HG02588 (cell line): ENCODE data around the gene FAM118A.
A peak's percentile ranks its signal among the peaks of the same experiment; 100 is the strongest.
"Not testable (repeated sequence)": the region's sequence is repeated elsewhere in the genome, so short reads cannot be mapped to it uniquely, and the experiment has no call there.

Experiments
- ATAC-seq: cut with Tn5 transposase; IDR thresholded peaks from one replicate; pipeline ENCODE4 v1.9.1; 2021; ENCODE audit warnings: mild to moderate bottlenecking, moderate library complexity; ENCODE audit not compliant: unreplicated experiment

The FAM118A gene

DNA sequence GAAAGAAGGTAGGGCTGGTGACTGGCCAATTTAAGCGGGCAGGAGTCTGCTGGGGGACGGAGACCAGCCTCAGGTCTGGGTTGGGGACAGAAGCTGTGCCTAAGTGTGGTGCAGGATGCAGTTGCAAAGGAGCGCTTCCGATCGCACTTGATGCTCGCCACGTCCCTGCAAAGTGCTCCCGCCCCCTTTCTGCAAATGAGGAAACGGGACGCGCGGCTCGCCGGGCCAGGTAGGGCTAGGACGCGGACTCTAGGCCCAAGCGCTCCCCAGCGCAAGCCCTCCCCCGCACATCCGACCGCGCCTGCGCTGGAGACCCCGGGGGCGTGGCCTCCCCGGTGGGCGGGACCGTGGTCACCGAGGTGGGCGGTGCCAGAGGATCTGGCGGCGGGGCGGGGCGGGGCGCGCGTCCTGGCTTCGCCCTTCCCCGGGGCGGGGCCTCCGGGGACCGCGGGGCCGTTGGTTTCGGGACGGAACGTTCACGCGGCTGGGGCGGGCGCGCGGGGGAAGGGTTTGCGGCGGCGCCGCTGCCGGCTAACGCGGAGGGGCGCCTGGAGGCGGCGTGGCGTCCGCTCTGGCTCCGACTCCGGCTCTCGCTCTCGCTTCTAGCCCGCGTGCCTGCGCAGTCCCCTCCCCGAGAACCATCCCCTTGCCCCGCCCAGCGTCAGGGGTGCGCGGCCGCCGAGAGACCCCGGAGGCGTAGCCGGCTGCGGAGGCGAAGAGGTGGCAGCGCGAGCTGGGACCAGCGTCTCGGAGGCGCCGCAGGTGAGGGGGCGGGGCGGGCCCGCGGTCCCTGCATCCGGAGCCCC is at the start of gene FAM118A:
FAM118A (plus strand) TSS at position 513 of the 806 bp plus-strand sequence. CDS start 12,446 bp downstream, outside the sequence.
- ATAC-seq, result peak; percentile 80

GRCh38 chr22:45260395-45260759 is 49.4 kb upstream of the FAM118A start:
- ATAC-seq, result not testable (repeated sequence)

- no peak for ATAC-seq
These were observed 48.2 kb upstream of the FAM118A start for GRCh38 chr22:45261407-45262088.

DNA sequence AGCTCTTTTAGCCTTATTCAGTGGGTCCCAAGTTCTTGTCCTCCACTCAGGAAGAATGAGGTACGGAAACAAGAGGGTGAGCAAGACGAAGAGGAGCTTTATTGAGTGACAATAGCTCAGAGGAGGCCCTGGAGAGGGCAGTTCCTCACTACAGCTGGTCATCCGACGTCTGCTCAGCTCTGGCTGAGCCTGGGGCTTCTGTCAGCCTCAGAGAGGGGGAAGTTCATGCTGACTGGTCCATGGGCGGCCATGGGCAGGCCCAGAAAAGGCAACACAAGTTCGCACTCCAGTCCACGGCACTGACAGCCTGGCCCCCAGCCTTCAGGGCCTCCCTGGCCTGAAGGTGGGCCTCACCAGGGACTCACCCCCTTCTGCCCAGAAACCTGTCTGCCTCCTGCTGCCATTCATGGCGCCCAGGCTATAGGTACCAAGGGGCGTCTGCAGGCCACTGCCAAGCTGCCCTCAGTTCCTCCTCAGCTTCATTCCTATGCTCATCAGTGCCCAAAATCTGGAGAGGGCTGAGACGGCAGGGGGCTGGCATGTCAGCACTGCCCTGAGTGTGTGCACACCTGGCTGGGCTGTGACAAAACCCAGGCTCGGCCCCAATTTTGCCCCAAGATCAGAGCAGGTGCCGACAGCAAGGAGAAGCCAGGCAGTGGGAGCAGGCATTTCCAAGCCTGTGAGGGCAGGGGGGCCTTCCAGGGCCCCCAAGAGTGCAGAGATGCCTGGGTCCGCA is 47.4 kb upstream of the FAM118A start:
- no peak for ATAC-seq

GRCh38 chr22:45262931-45263462 is 46.7 kb upstream of the FAM118A start:
- ATAC-seq, result peak; percentile 26

DNA sequence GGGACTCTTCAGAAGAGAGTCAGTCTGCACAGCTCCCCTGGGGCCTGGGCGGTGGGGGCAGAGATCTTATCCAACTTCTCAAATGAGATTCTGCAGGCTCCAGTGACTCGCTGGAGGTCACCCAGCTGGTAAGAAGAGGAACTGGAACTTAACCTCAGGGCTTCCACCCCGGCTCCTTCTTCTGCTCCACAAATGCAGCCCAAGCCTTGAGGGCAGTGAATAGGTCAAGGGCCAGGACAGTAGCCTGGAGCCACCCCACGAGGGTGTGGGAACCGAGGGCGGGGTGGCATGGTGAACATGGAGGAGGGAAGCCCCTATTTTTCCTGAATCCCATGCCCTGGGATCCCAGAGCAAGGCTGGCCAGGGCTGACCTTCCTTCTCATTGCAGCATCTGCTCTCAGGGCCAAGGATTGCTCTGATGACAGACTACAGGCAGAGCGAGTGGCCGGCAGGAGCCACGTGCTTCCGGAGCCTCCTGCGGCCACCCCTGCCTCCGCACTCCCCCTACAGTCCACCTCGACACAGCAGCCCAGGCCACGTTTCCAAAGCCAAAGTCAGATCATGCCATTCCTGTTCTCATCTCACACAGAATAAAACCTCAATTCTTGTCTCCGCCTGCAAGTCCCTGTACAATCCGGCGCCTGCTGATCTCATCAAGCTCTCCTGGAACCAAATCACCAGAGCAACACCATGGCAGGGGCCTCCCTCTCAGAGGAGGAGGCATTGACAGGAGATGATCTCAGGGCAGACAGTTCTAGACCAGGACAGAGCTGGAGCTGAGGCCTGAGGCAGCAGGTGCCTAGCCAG is 46.1 kb upstream of the FAM118A start:
- peak; percentile 75 for ATAC-seq

DNA sequence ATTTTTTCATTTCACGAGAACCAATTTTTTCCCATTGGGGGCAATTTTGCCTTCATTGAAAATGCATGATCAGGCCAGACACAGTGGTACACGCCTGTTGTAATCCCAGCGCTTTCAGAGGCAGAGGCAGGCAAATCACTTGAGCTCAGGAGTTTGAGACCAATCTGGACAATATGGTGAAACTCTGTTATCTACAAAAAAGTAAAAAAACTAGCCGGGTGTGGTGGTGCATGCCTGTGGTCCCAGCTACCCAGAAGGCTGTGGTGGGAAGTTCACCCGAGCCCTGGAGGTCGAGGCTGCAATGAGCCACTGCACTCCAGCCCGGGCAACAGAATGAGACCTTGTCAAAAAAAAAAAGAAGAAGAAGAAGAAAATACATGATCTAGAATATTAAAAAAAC is 44.2 kb upstream of the FAM118A start:
- ATAC-seq, result no peak

DNA sequence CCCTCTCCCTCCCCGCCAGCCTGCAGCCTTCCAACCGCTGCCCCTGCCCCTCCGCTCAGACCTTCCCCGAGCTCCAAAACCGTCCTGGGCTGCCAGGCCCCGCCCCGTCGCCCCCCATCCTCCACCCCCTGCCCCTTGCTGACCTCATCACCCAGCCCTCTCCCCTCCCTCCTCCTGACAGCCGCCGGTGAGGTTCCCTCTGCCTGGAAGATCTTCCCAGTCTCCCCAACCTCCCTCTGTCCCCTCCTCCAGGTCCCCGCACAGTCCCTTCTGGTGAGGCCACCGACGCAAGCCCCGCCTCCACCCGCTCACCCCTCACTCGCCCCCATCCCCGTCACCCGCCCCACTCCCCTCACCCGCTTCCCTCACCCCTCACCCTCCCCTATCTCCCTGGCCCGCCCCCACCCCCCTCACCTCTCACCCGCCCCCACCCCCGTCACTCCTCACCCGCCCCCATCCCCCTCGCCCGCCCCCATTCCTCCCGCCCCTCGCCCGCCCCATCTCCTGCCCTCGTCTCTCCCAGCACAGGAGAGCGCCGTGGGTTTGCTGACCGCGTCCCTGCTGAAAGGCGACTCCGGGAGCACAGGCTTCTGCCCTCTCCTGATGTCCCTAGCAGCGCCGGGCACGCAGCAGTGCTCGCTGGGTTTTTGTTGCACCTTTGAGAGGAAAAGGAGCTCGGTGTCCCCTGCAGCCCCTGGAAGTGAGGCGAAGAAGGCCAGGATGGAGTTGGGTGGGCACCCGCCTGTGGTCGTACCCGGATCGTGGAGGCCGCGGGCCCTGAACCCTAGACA is 41.4 kb upstream of the FAM118A start:
- peak; percentile 19 for ATAC-seq

DNA sequence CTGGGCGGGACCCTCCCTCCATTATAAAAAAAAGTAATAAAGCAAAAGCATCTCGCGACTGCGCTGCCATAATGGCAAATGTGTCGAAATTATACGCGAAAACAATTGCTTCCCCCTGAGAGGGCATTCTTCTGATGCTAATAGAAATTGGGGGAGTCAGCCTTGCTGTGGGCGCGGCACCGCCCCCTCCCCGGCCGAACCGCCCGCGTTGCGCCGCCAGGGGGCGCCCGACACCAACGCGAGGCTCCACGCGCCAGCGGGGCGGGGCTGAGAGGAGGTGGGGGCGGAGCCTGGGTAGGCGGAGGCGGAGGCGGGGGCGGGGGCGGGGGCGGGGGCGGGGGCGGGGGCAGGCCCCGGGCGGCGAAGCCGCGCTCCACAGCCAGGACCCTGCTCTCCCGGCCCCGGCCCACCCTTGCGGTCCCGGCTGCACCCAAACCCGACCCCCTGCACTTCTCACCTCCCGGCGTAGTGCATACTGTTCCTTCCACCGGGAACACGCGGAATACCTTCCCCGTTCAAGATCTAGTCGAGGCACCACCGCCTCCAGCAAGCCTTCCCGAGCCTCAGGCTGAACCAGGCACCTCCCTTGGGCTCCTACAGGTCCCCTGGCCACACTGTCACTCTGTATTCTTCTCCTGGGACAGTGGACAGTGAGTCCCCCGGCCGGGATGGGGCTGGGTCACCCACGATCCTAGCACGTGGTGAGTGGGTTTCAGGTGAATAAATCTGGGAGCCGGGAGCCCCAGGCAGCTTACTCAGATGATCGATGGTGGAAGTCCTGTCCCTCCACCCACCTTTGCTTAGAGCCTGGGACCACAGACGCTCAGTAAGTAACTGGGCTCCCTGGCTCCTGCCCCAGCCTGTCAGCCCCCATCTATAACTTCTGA is 40.5 kb upstream of the FAM118A start:
- peak; percentile 68 for ATAC-seq

GRCh38 chr22:45270095-45271020 is 39.4 kb upstream of the FAM118A start:
- no peak for ATAC-seq

- ATAC-seq, result no peak
These were observed 38.0 kb upstream of the FAM118A start for GRCh38 chr22:45271667-45272201.

- ATAC-seq, result no peak
These were observed 37.2 kb upstream of the FAM118A start for GRCh38 chr22:45272498-45272897.

DNA sequence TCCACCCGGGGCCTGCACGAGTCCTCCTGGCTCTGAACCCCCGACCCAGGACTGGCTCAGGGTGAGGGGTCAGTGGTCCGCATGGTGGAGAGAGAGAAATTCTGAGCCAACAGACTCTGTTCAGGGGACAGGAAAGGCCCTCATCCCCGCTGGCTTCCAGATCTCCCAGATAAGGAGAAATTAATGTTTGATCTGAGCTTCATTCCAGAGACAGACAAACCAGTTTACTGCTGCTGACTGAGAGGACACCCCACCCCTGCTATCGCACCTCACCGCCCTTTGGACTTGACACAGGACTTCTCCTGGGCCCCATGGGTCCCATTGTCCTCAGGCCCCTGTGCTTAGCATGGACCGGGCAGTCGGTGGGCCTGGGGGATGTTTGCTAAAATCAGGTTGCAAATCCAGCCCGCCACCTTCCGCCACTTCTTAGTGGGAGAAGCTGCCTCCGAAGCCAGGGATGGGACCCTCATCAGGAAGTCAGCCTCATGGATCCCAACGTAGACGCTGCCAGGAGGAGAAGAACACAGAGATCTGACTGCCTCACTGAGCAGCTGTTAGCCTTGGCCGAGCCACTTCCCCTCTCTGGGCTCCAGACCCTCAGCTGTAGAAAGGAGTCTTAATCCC is 36.2 kb upstream of the FAM118A start:
- no peak for ATAC-seq

GRCh38 chr22:45276507-45277105 is 33.1 kb upstream of the FAM118A start:
- no peak for ATAC-seq

DNA sequence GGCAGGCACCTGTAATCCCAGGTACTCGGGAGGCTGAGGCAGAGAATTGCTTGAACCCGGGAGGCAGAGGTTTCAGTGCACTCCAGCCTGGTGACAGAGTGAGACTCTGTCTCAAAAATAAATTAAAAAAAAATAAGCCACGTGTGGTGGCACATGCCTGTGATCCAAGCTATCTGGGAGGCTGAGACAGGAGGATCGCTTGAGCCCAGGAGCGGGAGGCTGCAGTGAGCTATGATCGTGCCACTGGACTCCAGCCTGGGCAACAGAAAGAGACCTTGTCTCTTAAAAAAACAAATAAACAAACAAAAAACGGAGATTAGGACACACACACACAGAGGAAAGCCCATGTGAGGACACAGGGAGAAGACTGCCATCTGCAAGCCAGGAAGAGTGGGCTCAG is 32.0 kb upstream of the FAM118A start:
- not testable (repeated sequence) for ATAC-seq

- no peak for ATAC-seq
These were observed 31.6 kb upstream of the FAM118A start for GRCh38 chr22:45278125-45278524.

- ATAC-seq, result no peak
These were observed 29.1 kb upstream of the FAM118A start for GRCh38 chr22:45280587-45280980.
